ENCODE measurements around the gene OCSTAMP. TPM values are rescaled to one million over a fixed set of nuclear protein-coding genes. Genes with fewer than 3 reads are reported as not detected.

OCSTAMP gene
- total and polyA plus RNA-seq, 8 donors = not detected

DNA sequence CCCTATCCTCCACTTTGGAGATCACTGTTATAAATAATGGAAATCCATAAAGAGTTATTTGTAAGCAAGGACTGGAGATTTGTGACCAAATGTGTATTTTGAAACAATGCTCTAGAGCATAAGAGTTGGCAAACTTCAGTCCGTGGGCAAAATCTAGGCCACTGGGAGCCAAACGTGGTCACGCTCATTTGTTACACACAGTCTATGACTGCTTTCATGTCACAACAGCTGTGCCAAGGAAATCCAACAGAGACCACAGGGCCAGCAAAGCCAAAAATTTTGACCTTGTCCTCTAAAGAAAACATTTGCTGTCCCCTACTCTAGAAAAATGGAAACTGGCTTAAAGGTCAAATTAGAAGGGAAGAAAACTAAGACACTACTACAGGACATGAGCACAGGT, 44.9 kb downstream of the OCSTAMP start:
- Histone ChIP-seq H3K36me3 (no peaks in the 10 kb centered on the region), H3K27ac (no peak overlapping the region), H3K4me3 (no peak overlapping the region), H3K27me3 (no peaks in the 10 kb centered on the region), H3K4me1 (no peaks in the 10 kb centered on the region), H3K9me3 (peaks cover 0 to 8% (median 3%) of the 10 kb centered on the region in 4 donors)
- intact Hi-C loops (cut with DNase I) = no loop called here
- WGBS, 2 donors = 93 to 96% methylated on average over 3 of the region's 3 CpGs
- no peak for DNase-seq
- TF ChIP-seq, protein P1, sequence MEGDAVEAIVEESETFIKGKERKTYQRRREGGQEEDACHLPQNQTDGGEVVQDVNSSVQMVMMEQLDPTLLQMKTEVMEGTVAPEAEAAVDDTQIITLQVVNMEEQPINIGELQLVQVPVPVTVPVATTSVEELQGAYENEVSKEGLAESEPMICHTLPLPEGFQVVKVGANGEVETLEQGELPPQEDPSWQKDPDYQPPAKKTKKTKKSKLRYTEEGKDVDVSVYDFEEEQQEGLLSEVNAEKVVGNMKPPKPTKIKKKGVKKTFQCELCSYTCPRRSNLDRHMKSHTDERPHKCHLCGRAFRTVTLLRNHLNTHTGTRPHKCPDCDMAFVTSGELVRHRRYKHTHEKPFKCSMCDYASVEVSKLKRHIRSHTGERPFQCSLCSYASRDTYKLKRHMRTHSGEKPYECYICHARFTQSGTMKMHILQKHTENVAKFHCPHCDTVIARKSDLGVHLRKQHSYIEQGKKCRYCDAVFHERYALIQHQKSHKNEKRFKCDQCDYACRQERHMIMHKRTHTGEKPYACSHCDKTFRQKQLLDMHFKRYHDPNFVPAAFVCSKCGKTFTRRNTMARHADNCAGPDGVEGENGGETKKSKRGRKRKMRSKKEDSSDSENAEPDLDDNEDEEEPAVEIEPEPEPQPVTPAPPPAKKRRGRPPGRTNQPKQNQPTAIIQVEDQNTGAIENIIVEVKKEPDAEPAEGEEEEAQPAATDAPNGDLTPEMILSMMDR (IDR thresholded peaks at IDR 0.05) = no peak
- no peak for FAIRE-seq
- no peak for ATAC-seq

DNA sequence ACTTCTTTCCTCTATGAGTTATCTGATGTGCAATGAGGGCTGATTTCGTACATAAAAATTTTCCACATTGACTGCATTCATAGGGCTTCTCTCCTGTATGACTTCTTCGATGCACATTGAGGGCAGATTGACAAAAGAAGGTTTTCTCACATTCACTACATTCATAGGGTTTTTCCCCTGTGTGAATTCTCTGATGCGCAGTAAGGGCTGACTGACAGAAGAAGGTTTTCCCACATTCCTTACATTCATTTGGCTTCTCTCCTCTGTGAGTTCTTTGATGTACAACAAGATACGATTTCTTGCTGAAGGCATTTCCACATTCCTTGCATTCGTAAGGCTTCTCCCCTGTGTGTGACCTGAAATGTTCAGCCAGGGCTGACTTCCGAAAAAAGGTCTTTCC, 48.5 kb downstream of the OCSTAMP start:
- no peak for ATAC-seq
- TF ChIP-seq, protein P1 (IDR thresholded peaks at IDR 0.05) = no peak

DNA sequence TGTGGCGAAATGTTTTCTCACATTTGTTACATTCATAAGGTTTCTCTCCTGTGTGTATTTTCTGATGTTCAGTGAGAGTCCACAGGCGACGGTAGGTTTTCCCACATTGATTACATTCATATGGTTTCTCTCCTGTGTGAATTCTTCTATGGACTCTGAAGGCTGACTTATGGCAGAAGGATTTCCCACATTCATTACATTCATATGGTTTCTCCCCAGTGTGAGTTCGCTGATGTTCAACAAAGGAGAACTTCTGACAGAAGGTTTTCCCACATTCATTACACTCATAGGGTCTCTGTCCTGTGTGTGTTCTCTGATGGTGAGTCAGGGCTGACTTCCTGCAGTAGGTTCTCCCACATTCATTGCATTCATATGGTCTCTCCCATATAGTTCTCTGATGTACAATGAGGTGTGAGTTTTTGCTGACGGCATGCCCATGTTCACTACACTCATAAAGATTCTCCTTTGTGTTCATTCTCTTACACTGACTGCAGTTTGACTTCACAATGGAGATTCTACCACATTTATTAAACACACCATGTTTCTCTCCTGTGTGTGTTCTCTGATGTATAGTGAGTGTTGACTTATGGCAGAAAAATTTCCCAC, 49.0 kb downstream of the OCSTAMP start:
- Histone ChIP-seq H3K4me1 (no peaks in the 10 kb centered on the region), H3K27ac (no peak overlapping the region), H3K27me3 (no peaks in the 10 kb centered on the region), H3K4me3 (no peak overlapping the region), H3K36me3 (no peaks in the 10 kb centered on the region), H3K9me3 (peaks cover 0 to 8% (median 3%) of the 10 kb centered on the region in 4 donors)
- no peak for ATAC-seq
- 96 to 98% methylated on average over 5 of the region's 5 CpGs for WGBS, 2 donors
- DNase-seq = no peak
- no peak for FAIRE-seq
- TF ChIP-seq, protein P1 (IDR thresholded peaks at IDR 0.05) = no peak
- intact Hi-C loops (cut with DNase I) = no loop called here

More for the DNA sequence above, 48.5 kb downstream of the OCSTAMP start:
- no peak for DNase-seq
- H3K4me3 ChIP-seq = no peak overlapping the region
- FAIRE-seq = no peak
- H3K27ac ChIP-seq = no peak overlapping the region
- no peaks in the 10 kb centered on the region for H3K36me3 ChIP-seq
- H3K4me1 ChIP-seq = no peaks in the 10 kb centered on the region
- intact Hi-C loops (cut with DNase I) = no loop called here
- peaks cover 0 to 8% (median 3%) of the 10 kb centered on the region in 4 donors for H3K9me3 ChIP-seq
- WGBS, 2 donors = 96% methylated on average over 6 of the region's 6 CpGs
- no peaks in the 10 kb centered on the region for H3K27me3 ChIP-seq

DNA sequence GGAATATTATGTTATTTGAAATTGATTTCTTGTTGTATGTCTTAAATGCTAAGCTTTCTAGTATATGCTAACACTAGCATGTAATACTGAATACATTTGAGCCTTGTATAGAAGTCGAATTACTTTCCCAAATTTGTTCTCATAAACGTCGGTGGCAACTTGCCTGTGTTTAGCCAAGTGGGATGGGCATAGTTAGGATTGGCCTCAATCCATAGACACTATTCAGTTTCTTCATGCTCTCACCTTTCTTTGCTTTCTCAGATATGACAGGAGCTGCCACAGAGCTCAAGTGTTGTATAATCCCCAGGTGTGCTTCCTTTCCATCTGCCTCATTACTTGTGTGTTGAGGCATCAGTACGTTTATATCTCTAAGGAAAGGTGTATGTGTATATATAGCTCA, 56.4 kb downstream of the OCSTAMP start:
- Histone ChIP-seq H3K4me3 (no peak overlapping the region), H3K27me3 (no peaks in the 10 kb centered on the region), H3K4me1 (no peaks in the 10 kb centered on the region), H3K27ac (no peak overlapping the region), H3K9me3 (no peaks in the 10 kb centered on the region), H3K36me3 (no peaks in the 10 kb centered on the region)
- intact Hi-C loops (cut with DNase I) = no loop called here
- no peak for DNase-seq
- TF ChIP-seq, protein P1 (IDR thresholded peaks at IDR 0.05) = no peak
- no peak for ATAC-seq
- FAIRE-seq = no peak
- 70 to 78% methylated on average over 4 of the region's 4 CpGs for WGBS, 2 donors

DNA sequence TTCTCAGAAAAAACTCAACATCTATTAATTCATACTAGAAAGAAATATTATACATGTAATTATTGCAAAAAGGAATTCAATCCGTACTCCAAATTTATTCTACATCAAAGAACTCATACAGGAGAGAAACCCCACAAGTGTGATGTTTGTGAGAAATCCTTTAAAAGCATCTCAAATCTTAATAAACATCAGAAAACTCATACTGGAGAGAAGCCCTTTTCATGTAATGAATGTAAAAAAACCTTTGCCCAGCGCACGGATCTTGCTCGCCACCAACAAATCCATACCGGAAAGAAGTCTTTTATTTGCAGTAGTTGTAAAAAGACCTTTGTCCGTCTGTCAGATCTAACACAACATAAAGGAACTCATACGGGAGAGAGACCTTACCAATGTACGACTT, 59.1 kb downstream of the OCSTAMP start:
- ATAC-seq = no peak
- Histone ChIP-seq H3K9me3 (no peaks in the 10 kb centered on the region), H3K27ac (no peak overlapping the region), H3K4me3 (no peak overlapping the region), H3K27me3 (no peaks in the 10 kb centered on the region), H3K4me1 (no peaks in the 10 kb centered on the region), H3K36me3 (no peaks in the 10 kb centered on the region)
- intact Hi-C loops (cut with DNase I) = no loop called here
- WGBS, 2 donors = 84 to 95% methylated on average over 8 of the region's 8 CpGs
- TF ChIP-seq, protein P1 (IDR thresholded peaks at IDR 0.05) = no peak
- no peak for FAIRE-seq
- DNase-seq = no peak

Measured in pancreas (tissue), 10 donors.